DOHH2 (cell line): ENCODE data around the gene LRP2.
A peak's percentile ranks its signal among the peaks of the same experiment; 100 is the strongest.

Source experiments
- H3F3A ChIP-seq: fragments of 200-600 bp; sonication (generic), shearing (Covaris generic); 2 replicates; pipeline ENCODE4 v1.6.0; 2016; ENCODE audit warnings: antibody characterized with exemption, mild to moderate bottlenecking; ENCODE audit not compliant: control insufficient read depth, insufficient read depth
- H3K27ac ChIP-seq: fragments of 200-600 bp; sonication (generic); 2 replicates; pipeline ENCODE4 v1.5.1; 2014; ENCODE audit warnings: low read depth, mild to moderate bottlenecking, low read length, moderate library complexity
- H3K27me3 ChIP-seq: fragments of 200-600 bp; sonication (generic); 2 replicates; pipeline ENCODE4 v1.6.1; 2014; ENCODE audit warnings: mild to moderate bottlenecking, low read length, mixed read lengths; ENCODE audit not compliant: control insufficient read depth
- H3K36me3 ChIP-seq: fragments of 200-600 bp; sonication (generic); 2 replicates; pipeline ENCODE4 v1.6.1; 2014; ENCODE audit warnings: mild to moderate bottlenecking, low read length, moderate library complexity, mixed read lengths; ENCODE audit not compliant: control insufficient read depth
- H3K4me1 ChIP-seq: fragments of 200-600 bp; sonication (generic); 2 replicates; pipeline ENCODE4 v1.6.1; 2014; ENCODE audit warnings: mild to moderate bottlenecking, low read length, mixed read lengths; ENCODE audit not compliant: control insufficient read depth
- H3K4me2 ChIP-seq: fragments of 200-600 bp; sonication (generic); 2 replicates; pipeline ENCODE4 v1.6.0; 2014; ENCODE audit warnings: mild to moderate bottlenecking, low read length, moderate library complexity
- H3K4me3 ChIP-seq: fragments of 200-600 bp; sonication (generic); 2 replicates; pipeline ENCODE4 v1.5.1; 2014; ENCODE audit warnings: mild to moderate bottlenecking, low read length, mixed read lengths
- H3K79me2 ChIP-seq: fragments of 200-600 bp; sonication (generic); 2 replicates; pipeline ENCODE4 v1.6.1; 2014; ENCODE audit warnings: mild to moderate bottlenecking, low read length, mixed read lengths; ENCODE audit not compliant: control insufficient read depth
- H3K9me2 ChIP-seq: fragments of 200-600 bp; sonication (generic); replicated peaks from 2 replicates; pipeline ENCODE4 v1.6.1; 2014; ENCODE audit warnings: mild to moderate bottlenecking, low read length, mixed read lengths; ENCODE audit not compliant: control insufficient read depth
- H3K9me3 ChIP-seq: fragments of 200-600 bp; sonication (generic); 2 replicates; pipeline ENCODE4 v1.6.1; 2014; ENCODE audit warnings: antibody characterized with exemption, low read length, mixed read lengths; ENCODE audit not compliant: control insufficient read depth, insufficient read depth
- H4K20me1 ChIP-seq: fragments of 200-600 bp; sonication (generic); 2 replicates; pipeline ENCODE4 v1.6.0; 2014; ENCODE audit warnings: low read depth, mild to moderate bottlenecking, antibody characterized with exemption, low read length, moderate library complexity; ENCODE audit not compliant: control insufficient read depth, insufficient read depth
- CTCF ChIP-seq: fragments of 200-600 bp; sonication (generic); IDR thresholded peaks from one replicate; pipeline ENCODE4 v1.5.1; 2014; ENCODE audit warnings: antibody characterized with exemption, mild to moderate bottlenecking, low read depth, low read length; ENCODE audit not compliant: poor library complexity, severe bottlenecking
- EZH2phosphoT487 ChIP-seq: fragments of 200-600 bp; sonication (generic); IDR thresholded peaks from 2 replicates; pipeline ENCODE4 v1.6.1; 2017; ENCODE audit warnings: borderline replicate concordance, mild to moderate bottlenecking, antibody characterized with exemption, low read length, moderate library complexity, mixed read lengths

LRP2 gene

GRCh38 chr2:169366066-169366465 lies 3.7 kb upstream of the LRP2 start:
- Histone ChIP-seq H3K27me3 (peaks cover 39% of the 10 kb centered on the region), H3K36me3 (no peaks in the 10 kb centered on the region), H3K27ac (no peak overlapping the region), H4K20me1 (no peaks in the 10 kb centered on the region), H3K4me2 (no peak overlapping the region), H3K9me2 (no peaks in the 10 kb centered on the region), H3K9me3 (no peaks in the 10 kb centered on the region), H3K4me1 (peaks cover 6% of the 10 kb centered on the region), H3K4me3 (no peak overlapping the region), H3F3A (no peaks in the 10 kb centered on the region), H3K79me2 (no peaks in the 10 kb centered on the region)
- TF ChIP-seq CTCF (no peak), EZH2phosphoT487 (no peak)

GRCh38 chr2:169365029-169365480 lies 2.7 kb upstream of the LRP2 start:
- Histone ChIP-seq H4K20me1 (no peaks in the 10 kb centered on the region), H3K4me3 (peak overlapping the region; percentile 17), H3K27me3 (peaks cover 43% of the 10 kb centered on the region), H3K4me1 (peaks cover 6% of the 10 kb centered on the region), H3K36me3 (no peaks in the 10 kb centered on the region), H3K4me2 (peak overlapping the region; percentile 39), H3F3A (no peaks in the 10 kb centered on the region), H3K9me2 (no peaks in the 10 kb centered on the region), H3K79me2 (no peaks in the 10 kb centered on the region), H3K9me3 (no peaks in the 10 kb centered on the region), H3K27ac (no peak overlapping the region)
- TF ChIP-seq CTCF (no peak), EZH2phosphoT487 (no peak)

- Histone ChIP-seq H3K36me3 (no peaks in the 10 kb centered on the region), H3K4me1 (peaks cover 6% of the 10 kb centered on the region), H4K20me1 (no peaks in the 10 kb centered on the region), H3K27me3 (peaks cover 45% of the 10 kb centered on the region), H3K4me3 (peak overlapping the region; percentile 17), H3K9me3 (no peaks in the 10 kb centered on the region), H3F3A (no peaks in the 10 kb centered on the region), H3K79me2 (no peaks in the 10 kb centered on the region), H3K4me2 (peak overlapping the region; percentile 39), H3K27ac (no peak overlapping the region), H3K9me2 (no peaks in the 10 kb centered on the region)
- TF ChIP-seq CTCF (no peak), EZH2phosphoT487 (no peak)
These were observed 1.3 kb upstream of the LRP2 start for GRCh38 chr2:169363560-169364150.
